MM.1S (cell line): ENCODE data around the gene MTHFS.

Experiments
- DNase-seq: peaks from one replicate; pipeline ENCODE4 v3.0.0-alpha.2; 2015
- H2AFZ ChIP-seq: fragments of 300-600 bp; sonication (generic); 2 replicates; pipeline ENCODE4 v1.6.0; 2016; ENCODE audit warnings: antibody characterized with exemption, low read length
- H3F3A ChIP-seq: fragments of 300-600 bp; sonication (generic); 2 replicates; pipeline ENCODE4 v1.6.1; 2016; ENCODE audit warnings: mild to moderate bottlenecking, antibody characterized with exemption, low read length, moderate library complexity, mixed read lengths; ENCODE audit not compliant: insufficient read depth
- H3K27ac ChIP-seq: fragments of 300-600 bp; sonication (generic); 2 replicates; pipeline ENCODE4 v1.5.1; 2016; ENCODE audit warnings: mild to moderate bottlenecking, low read length
- H3K27me3 ChIP-seq: fragments of 300-600 bp; sonication (generic); replicated peaks from 2 replicates; pipeline ENCODE4 v1.6.0; 2016; ENCODE audit warnings: low read length; ENCODE audit not compliant: insufficient read depth
- H3K36me3 ChIP-seq: fragments of 300-600 bp; sonication (generic); replicated peaks from 2 replicates; pipeline ENCODE4 v1.6.1; 2016; ENCODE audit warnings: mild to moderate bottlenecking, low read length, mixed read lengths; ENCODE audit not compliant: insufficient read depth
- H3K4me1 ChIP-seq: fragments of 300-600 bp; sonication (generic); 2 replicates; pipeline ENCODE4 v1.6.1; 2016; ENCODE audit warnings: low read length, mixed read lengths
- H3K4me2 ChIP-seq: fragments of 300-600 bp; sonication (generic); 2 replicates; pipeline ENCODE4 v1.6.0; 2016; ENCODE audit warnings: low read depth, low read length
- H3K4me3 ChIP-seq: fragments of 300-600 bp; sonication (generic); 2 replicates; pipeline ENCODE4 v1.5.1; 2016; ENCODE audit warnings: low read length, mixed read lengths
- H3K79me2 ChIP-seq: fragments of 300-600 bp; sonication (generic); 2 replicates; pipeline ENCODE4 v1.6.1; 2016; ENCODE audit warnings: mixed run types, low read length, mixed read lengths
- H3K9ac ChIP-seq: fragments of 300-600 bp; sonication (generic); 2 replicates; pipeline ENCODE4 v1.6.1; 2016; ENCODE audit warnings: low read length, mixed read lengths
- H3K9me2 ChIP-seq: fragments of 300-600 bp; sonication (generic); replicated peaks from 2 replicates; pipeline ENCODE4 v1.6.1; 2016; ENCODE audit warnings: mild to moderate bottlenecking, low read length, mixed read lengths; ENCODE audit not compliant: insufficient read depth
- H3K9me3 ChIP-seq: fragments of 300-600 bp; sonication (generic); replicated peaks from 2 replicates; pipeline ENCODE4 v1.6.1; 2016; ENCODE audit warnings: mild to moderate bottlenecking, low read length, mixed read lengths; ENCODE audit not compliant: insufficient read depth
- H4K20me1 ChIP-seq: fragments of 300-600 bp; sonication (generic); 2 replicates; pipeline ENCODE4 v1.6.1; 2016; ENCODE audit warnings: mild to moderate bottlenecking, low read length, moderate library complexity, mixed read lengths; ENCODE audit not compliant: insufficient read depth
- CTCF ChIP-seq: fragments of 300-600 bp; sonication (generic); IDR thresholded peaks from 2 replicates; pipeline ENCODE4 v1.5.1; 2016; ENCODE audit warnings: antibody characterized with exemption, low read length, mixed read lengths
- EZH2 ChIP-seq: fragments of 300-600 bp; sonication (generic); optimal IDR thresholded peaks from 2 replicates; pipeline ENCODE3; 2017; ENCODE audit warnings: low read depth, mild to moderate bottlenecking, antibody characterized with exemption, low read length, mixed read lengths
- EZH2phosphoT487 ChIP-seq: fragments of 300-600 bp; sonication (generic); IDR thresholded peaks from 2 replicates; pipeline ENCODE4 v1.6.1; 2018; ENCODE audit warnings: antibody characterized with exemption, low read length

The MTHFS gene

GRCh38 chr15:79811406-79812405, 85.1 kb downstream of the MTHFS start:
- Histone ChIP-seq H3F3A (no peaks in the 10 kb centered on the region), H3K4me3 (no peak overlapping the region), H4K20me1 (no peaks in the 10 kb centered on the region), H3K27ac (no peak overlapping the region), H3K9ac (no peak overlapping the region), H3K27me3 (no peaks in the 10 kb centered on the region), H3K36me3 (no peaks in the 10 kb centered on the region), H3K4me1 (no peaks in the 10 kb centered on the region), H2AFZ (no peak overlapping the region), H3K9me2 (no peaks in the 10 kb centered on the region), H3K79me2 (no peaks in the 10 kb centered on the region), H3K9me3 (no peaks in the 10 kb centered on the region), H3K4me2 (no peak overlapping the region)
- DNase-seq: no peak
- TF ChIP-seq EZH2phosphoT487 (no peak), EZH2 (no peak), CTCF (no peak)

GRCh38 chr15:79804838-79805237, 92.0 kb downstream of the MTHFS start:
- Histone ChIP-seq H3K4me1 (no peaks in the 10 kb centered on the region), H3K27me3 (no peaks in the 10 kb centered on the region), H4K20me1 (no peaks in the 10 kb centered on the region), H3K9me3 (no peaks in the 10 kb centered on the region), H3K9me2 (no peaks in the 10 kb centered on the region), H3K79me2 (no peaks in the 10 kb centered on the region), H3K4me3 (no peak overlapping the region), H3K36me3 (no peaks in the 10 kb centered on the region), H3K4me2 (no peak overlapping the region), H2AFZ (no peak overlapping the region), H3K27ac (no peak overlapping the region; the same call in 1 of the 2 replicates), H3K9ac (no peak overlapping the region), H3F3A (no peaks in the 10 kb centered on the region)
- DNase-seq: no peak
- no peak for TF ChIP-seq CTCF
- TF ChIP-seq EZH2phosphoT487: no peak
- TF ChIP-seq EZH2: no peak

- TF ChIP-seq EZH2phosphoT487 (no peak), EZH2 (no peak), CTCF (no peak)
- no peaks in the 10 kb centered on the region for H3K79me2 ChIP-seq
- H3K4me3 ChIP-seq: no peak overlapping the region
- H3K36me3 ChIP-seq: no peaks in the 10 kb centered on the region
- H3K9me3 ChIP-seq: no peaks in the 10 kb centered on the region
- H2AFZ ChIP-seq: no peak overlapping the region
- no peaks in the 10 kb centered on the region for H3K27me3 ChIP-seq
- H4K20me1 ChIP-seq: no peaks in the 10 kb centered on the region
- H3K9me2 ChIP-seq: no peaks in the 10 kb centered on the region
- no peak overlapping the region for H3K4me2 ChIP-seq
- no peak overlapping the region for H3K27ac ChIP-seq
- H3K9ac ChIP-seq: no peak overlapping the region
- H3K4me1 ChIP-seq: no peaks in the 10 kb centered on the region
- H3F3A ChIP-seq: no peaks in the 10 kb centered on the region
- DNase-seq: no peak
Observed at GRCh38 chr15:79798311-79798710, 98.5 kb downstream of the MTHFS start.
